ENCODE results near the gene ITPKC. TPM values are rescaled to one million over a fixed set of nuclear protein-coding genes. Genes with fewer than 3 reads are reported as not detected.

ITPKC gene
- total RNA-seq, 1 experiment from 2014 or later = 11.4 TPM

DNA sequence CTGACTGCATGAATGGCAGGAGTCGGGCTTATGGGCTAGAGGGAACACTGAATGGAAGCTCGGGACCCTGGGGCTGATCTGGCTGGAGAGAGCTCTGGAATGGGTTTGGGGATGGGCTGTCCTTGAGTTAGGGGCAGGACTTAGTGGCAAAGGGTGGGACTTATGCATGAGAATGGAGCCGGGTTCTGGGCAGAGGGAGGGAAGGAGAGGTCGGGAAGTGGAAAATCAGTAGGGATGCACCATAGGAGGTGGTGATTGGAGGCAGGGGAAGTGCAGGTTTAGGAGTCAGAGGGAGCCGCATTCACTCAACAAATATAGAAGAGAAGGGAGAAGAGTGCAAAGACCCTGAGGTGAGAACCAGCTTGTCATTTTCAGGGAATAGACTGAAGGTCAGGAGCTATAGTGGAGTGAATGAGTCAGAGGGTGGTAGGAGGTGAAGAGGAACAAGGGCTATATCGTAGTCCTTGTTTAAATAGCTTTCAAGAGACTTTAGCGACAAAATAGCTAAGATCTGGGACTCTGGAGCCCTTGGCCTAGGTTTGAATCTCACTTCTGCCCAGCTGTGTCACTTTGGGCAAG lies 61.9 kb downstream of the ITPKC start:
- Histone ChIP-seq H3K9me3 (ENCODE audit: control insufficient read depth in 1 of 2, insufficient read depth in 1 of 2, low read depth in 1 of 2, low read length in 2 of 2) (no peaks in the 10 kb centered on the region), H2AFZ (ENCODE audit: low read depth, low read length, poor library complexity, severe bottlenecking) (peak overlapping the region; percentile 87), H3K4me1 (ENCODE audit: control insufficient read depth in 1 of 2, insufficient read depth in 2 of 2, low read length in 2 of 2) (peaks cover 15 to 34% of the 10 kb centered on the region in 2 experiments), H3K27ac (ENCODE audit: low read depth, low read length) (peak overlapping the region; percentile 92), H3K4me2 (ENCODE audit: low read length) (peak overlapping the region; percentile 81), H3K36me3 (ENCODE audit: control insufficient read depth in 1 of 2, insufficient read depth in 2 of 2, low read length in 2 of 2) (no peaks in the 10 kb centered on the region), H3K79me2 (ENCODE audit: insufficient read depth, low read length) (no peaks in the 10 kb centered on the region), H3K27me3 (ENCODE audit: insufficient read depth, low read length) (no peaks in the 10 kb centered on the region), H3K4me3 (replicated peaks in 1 of 2; ENCODE audit: low read depth in 1 of 2, low read length in 2 of 2) (peak overlapping the region; percentile 50 to 68), H3K9me2 (ENCODE audit: insufficient read depth) (no peaks in the 10 kb centered on the region), H3K9ac (ENCODE audit: low read length) (peak overlapping the region; percentile 66), H4K20me1 (ENCODE audit: insufficient read depth) (no peaks in the 10 kb centered on the region)
- ATAC-seq = no peak
- CTCF ChIA-PET = interaction anchor here (1.2 to 2.4 kb wide), 5 partner anchors 9 to 144 kb away, joined by 5 to 17 read pairs (median 6); partner anchors contain the start of genes ACTMAP, EGLN2 and SNRPA
- intact Hi-C loops (cut with micrococcal nuclease) = loop anchor here (1.0 kb wide), 1 partner anchor 20 kb away; no protein-coding TSS in a partner anchor
- no peak for TF ChIP-seq CEBPB (IDR thresholded peaks at IDR 0.05; ENCODE audit: low read depth)
- no peak for TF ChIP-seq EZH2phosphoT487 (IDR thresholded peaks at IDR 0.05; ENCODE audit: borderline replicate concordance)
- no peak for TF ChIP-seq FOSL1 (IDR thresholded peaks at IDR 0.05; ENCODE audit: low read depth)
- no peak for TF ChIP-seq ZNF274 (IDR thresholded peaks at IDR 0.05; ENCODE audit: low read depth, low read length)
- TF ChIP-seq RAD21 (IDR thresholded peaks at IDR 0.05; ENCODE audit: low read depth) = no peak
- TF ChIP-seq POLR2AphosphoS5 (IDR thresholded peaks at IDR 0.05; ENCODE audit: low read depth, low read length) = no peak
- no peak for TF ChIP-seq CBX3 (IDR thresholded peaks at IDR 0.05; ENCODE audit: low read depth)
- no peak for TF ChIP-seq TCF7L2 (IDR thresholded peaks at IDR 0.05; ENCODE audit: borderline replicate concordance, extremely low read depth, insufficient read depth, insufficient read length)
- no peak for TF ChIP-seq ELF1 (IDR thresholded peaks at IDR 0.05; ENCODE audit: borderline replicate concordance, low read depth)
- TF ChIP-seq, protein P1, sequence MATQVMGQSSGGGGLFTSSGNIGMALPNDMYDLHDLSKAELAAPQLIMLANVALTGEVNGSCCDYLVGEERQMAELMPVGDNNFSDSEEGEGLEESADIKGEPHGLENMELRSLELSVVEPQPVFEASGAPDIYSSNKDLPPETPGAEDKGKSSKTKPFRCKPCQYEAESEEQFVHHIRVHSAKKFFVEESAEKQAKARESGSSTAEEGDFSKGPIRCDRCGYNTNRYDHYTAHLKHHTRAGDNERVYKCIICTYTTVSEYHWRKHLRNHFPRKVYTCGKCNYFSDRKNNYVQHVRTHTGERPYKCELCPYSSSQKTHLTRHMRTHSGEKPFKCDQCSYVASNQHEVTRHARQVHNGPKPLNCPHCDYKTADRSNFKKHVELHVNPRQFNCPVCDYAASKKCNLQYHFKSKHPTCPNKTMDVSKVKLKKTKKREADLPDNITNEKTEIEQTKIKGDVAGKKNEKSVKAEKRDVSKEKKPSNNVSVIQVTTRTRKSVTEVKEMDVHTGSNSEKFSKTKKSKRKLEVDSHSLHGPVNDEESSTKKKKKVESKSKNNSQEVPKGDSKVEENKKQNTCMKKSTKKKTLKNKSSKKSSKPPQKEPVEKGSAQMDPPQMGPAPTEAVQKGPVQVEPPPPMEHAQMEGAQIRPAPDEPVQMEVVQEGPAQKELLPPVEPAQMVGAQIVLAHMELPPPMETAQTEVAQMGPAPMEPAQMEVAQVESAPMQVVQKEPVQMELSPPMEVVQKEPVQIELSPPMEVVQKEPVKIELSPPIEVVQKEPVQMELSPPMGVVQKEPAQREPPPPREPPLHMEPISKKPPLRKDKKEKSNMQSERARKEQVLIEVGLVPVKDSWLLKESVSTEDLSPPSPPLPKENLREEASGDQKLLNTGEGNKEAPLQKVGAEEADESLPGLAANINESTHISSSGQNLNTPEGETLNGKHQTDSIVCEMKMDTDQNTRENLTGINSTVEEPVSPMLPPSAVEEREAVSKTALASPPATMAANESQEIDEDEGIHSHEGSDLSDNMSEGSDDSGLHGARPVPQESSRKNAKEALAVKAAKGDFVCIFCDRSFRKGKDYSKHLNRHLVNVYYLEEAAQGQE (IDR thresholded peaks at IDR 0.05; ENCODE audit: low read depth) = no peak
- TF ChIP-seq ZFX (IDR thresholded peaks at IDR 0.05) = no peak
- no peak for TF ChIP-seq JUND (IDR thresholded peaks at IDR 0.05)
- no peak for TF ChIP-seq POLR2A (IDR thresholded peaks at IDR 0.05; ENCODE audit: borderline replicate concordance, extremely low read depth, insufficient read depth, insufficient read length)
- TF ChIP-seq EZH2 (IDR thresholded peaks at IDR 0.05) = no peak
- no peak for TF ChIP-seq EGR1 (IDR thresholded peaks at IDR 0.05; ENCODE audit: low read depth)
- TF ChIP-seq, protein P2, sequence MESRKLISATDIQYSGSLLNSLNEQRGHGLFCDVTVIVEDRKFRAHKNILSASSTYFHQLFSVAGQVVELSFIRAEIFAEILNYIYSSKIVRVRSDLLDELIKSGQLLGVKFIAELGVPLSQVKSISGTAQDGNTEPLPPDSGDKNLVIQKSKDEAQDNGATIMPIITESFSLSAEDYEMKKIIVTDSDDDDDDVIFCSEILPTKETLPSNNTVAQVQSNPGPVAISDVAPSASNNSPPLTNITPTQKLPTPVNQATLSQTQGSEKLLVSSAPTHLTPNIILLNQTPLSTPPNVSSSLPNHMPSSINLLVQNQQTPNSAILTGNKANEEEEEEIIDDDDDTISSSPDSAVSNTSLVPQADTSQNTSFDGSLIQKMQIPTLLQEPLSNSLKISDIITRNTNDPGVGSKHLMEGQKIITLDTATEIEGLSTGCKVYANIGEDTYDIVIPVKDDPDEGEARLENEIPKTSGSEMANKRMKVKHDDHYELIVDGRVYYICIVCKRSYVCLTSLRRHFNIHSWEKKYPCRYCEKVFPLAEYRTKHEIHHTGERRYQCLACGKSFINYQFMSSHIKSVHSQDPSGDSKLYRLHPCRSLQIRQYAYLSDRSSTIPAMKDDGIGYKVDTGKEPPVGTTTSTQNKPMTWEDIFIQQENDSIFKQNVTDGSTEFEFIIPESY (IDR thresholded peaks at IDR 0.05; ENCODE audit: extremely low read depth, insufficient replicate concordance, low read length) = no peak
- TF ChIP-seq, protein P3, sequence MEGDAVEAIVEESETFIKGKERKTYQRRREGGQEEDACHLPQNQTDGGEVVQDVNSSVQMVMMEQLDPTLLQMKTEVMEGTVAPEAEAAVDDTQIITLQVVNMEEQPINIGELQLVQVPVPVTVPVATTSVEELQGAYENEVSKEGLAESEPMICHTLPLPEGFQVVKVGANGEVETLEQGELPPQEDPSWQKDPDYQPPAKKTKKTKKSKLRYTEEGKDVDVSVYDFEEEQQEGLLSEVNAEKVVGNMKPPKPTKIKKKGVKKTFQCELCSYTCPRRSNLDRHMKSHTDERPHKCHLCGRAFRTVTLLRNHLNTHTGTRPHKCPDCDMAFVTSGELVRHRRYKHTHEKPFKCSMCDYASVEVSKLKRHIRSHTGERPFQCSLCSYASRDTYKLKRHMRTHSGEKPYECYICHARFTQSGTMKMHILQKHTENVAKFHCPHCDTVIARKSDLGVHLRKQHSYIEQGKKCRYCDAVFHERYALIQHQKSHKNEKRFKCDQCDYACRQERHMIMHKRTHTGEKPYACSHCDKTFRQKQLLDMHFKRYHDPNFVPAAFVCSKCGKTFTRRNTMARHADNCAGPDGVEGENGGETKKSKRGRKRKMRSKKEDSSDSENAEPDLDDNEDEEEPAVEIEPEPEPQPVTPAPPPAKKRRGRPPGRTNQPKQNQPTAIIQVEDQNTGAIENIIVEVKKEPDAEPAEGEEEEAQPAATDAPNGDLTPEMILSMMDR (IDR thresholded peaks at IDR 0.05 in 2 of 3, conservative IDR thresholded peaks at IDR 0.05 in 1 of 3; ENCODE audit: borderline replicate concordance in 1 of 3, insufficient read depth in 1 of 3, low read depth in 2 of 3, low read length in 2 of 3) = no peak
- DNase-seq (ENCODE audit: low read depth, low spot score) = no peak
- RAD21 ChIA-PET (ENCODE audit: low non-redundant PET in 1 of 2, low total read pairs in 2 of 2, uncharacterized antibody in 2 of 2, unreplicated experiment in 2 of 2) = no interaction called here
- POLR2A ChIA-PET = interaction anchor here (1.0 to 3.1 kb wide), 7 partner anchors 9 to 62 kb away, joined by 3 to 24 read pairs (median 5); partner anchors contain the start of genes ACTMAP, COQ8B, EGLN2 and ITPKC
- BruUV-seq (replicated peaks) = TSS peak; percentile 48
